ENCODE data around the gene CCDC197.

CCDC197 gene

GRCh38 chr14:94027566-94028449, 30.7 kb downstream of the CCDC197 start:
- Histone ChIP-seq H3K4me1 (ENCODE audit: control insufficient read depth, insufficient read depth, low read length) (no peaks in the 10 kb centered on the region), H3K9me3 (ENCODE audit: control insufficient read depth, insufficient read depth, low read depth, low read length) (no peaks in the 10 kb centered on the region), H3K27ac (ENCODE audit: extremely low read depth, low read depth, low read length) (no peak overlapping the region), H3K4me3 (ENCODE audit: low read depth, low read length) (no peak overlapping the region), H3K36me3 (ENCODE audit: control insufficient read depth in 2 of 2, insufficient read depth in 1 of 2, low read length in 2 of 2) (no peaks in the 10 kb centered on the region)
- CTCF ChIA-PET, result interaction anchor here (0.6 to 1.9 kb wide), 4 partner anchors 9 to 281 kb away, joined by 3 to 9 read pairs (median 3); no protein-coding TSS in a partner anchor
- TF ChIP-seq BCL6B (tag by site-specific recombination; IDR thresholded peaks at IDR 0.05) (no peak), OVOL3 (tag by site-specific recombination; IDR thresholded peaks at IDR 0.05) (no peak), ZNF701 (tag by site-specific recombination; IDR thresholded peaks at IDR 0.05) (no peak), GLIS2 (tag by site-specific recombination; IDR thresholded peaks at IDR 0.05) (no peak), HIC1 (tag by site-specific recombination; IDR thresholded peaks at IDR 0.05) (0 out of 2 replicates have a peak, but pooled peaks have one; percentile 42), ZNF174 (tag by site-specific recombination; IDR thresholded peaks at IDR 0.05) (no peak), ZNF37A (tag by site-specific recombination; IDR thresholded peaks at IDR 0.05) (no peak), ZNF202 (tag by site-specific recombination; IDR thresholded peaks at IDR 0.05; ENCODE audit: borderline replicate concordance) (no peak)
- POLR2A ChIA-PET, result interaction anchor here (0.5 kb wide), 1 partner anchor 543 kb away, joined by 3 read pairs; no protein-coding TSS in a partner anchor

- Histone ChIP-seq H3K4me1 (ENCODE audit: control insufficient read depth, insufficient read depth, low read length) (no peaks in the 10 kb centered on the region), H3K9me3 (ENCODE audit: control insufficient read depth, insufficient read depth, low read depth, low read length) (no peaks in the 10 kb centered on the region), H3K27ac (ENCODE audit: extremely low read depth, low read depth, low read length) (no peak overlapping the region), H3K4me3 (ENCODE audit: low read depth, low read length) (no peak overlapping the region), H3K36me3 (ENCODE audit: control insufficient read depth in 2 of 2, insufficient read depth in 1 of 2, low read length in 2 of 2) (no peaks in the 10 kb centered on the region)
- CTCF ChIA-PET, result interaction anchor here (1.3 to 1.9 kb wide), 2 partner anchors 9 to 114 kb away, joined by 3 to 9 read pairs; no protein-coding TSS in a partner anchor
- TF ChIP-seq ZNF561 (tag by site-specific recombination; IDR thresholded peaks at IDR 0.05; ENCODE audit: borderline replicate concordance) (no peak), PBX3 (CRISPR knock-in tag; IDR thresholded peaks at IDR 0.05) (no peak), ZNF473 (tag by site-specific recombination; IDR thresholded peaks at IDR 0.05) (no peak), ZIC2 (tag by site-specific recombination; IDR thresholded peaks at IDR 0.05) (peak; percentile 62), ZNF112 (tag by site-specific recombination; IDR thresholded peaks at IDR 0.05) (no peak), ZNF146 (tag by site-specific recombination; IDR thresholded peaks at IDR 0.05) (no peak)
- POLR2A ChIA-PET, result no interaction called here
Observed at GRCh38 chr14:94028450-94028826, 31.3 kb downstream of the CCDC197 start.

- POLR2A ChIA-PET, result no interaction called here
- CTCF ChIA-PET, result interaction anchor here (0.9 to 1.9 kb wide), 4 partner anchors 8 to 113 kb away, joined by 3 to 9 read pairs (median 4); no protein-coding TSS in a partner anchor
- no peaks in the 10 kb centered on the region for H3K9me3 ChIP-seq (ENCODE audit: control insufficient read depth, insufficient read depth, low read depth, low read length)
- H3K4me3 ChIP-seq (ENCODE audit: low read depth, low read length), result no peak overlapping the region
- peaks cover 0 to 3% of the 10 kb centered on the region in 2 experiments; a peak in 1 of 3 replicates for H3K36me3 ChIP-seq (ENCODE audit: control insufficient read depth in 2 of 2, insufficient read depth in 1 of 2, low read length in 2 of 2)
- no peak overlapping the region for H3K27ac ChIP-seq (ENCODE audit: extremely low read depth, low read depth, low read length)
- no peaks in the 10 kb centered on the region for H3K4me1 ChIP-seq (ENCODE audit: control insufficient read depth, insufficient read depth, low read length)
- no peak for TF ChIP-seq GLI2 (tag by site-specific recombination; IDR thresholded peaks at IDR 0.05; ENCODE audit: borderline replicate concordance, low read depth)
- TF ChIP-seq ZBTB17 (tag by site-specific recombination; IDR thresholded peaks at IDR 0.05), result no peak
- no peak for TF ChIP-seq ZNF645 (tag by site-specific recombination; IDR thresholded peaks at IDR 0.05)
- no peak for TF ChIP-seq ZNF610 (tag by site-specific recombination; IDR thresholded peaks at IDR 0.05; ENCODE audit: borderline replicate concordance)
- TF ChIP-seq BCL11A (tag by site-specific recombination; IDR thresholded peaks at IDR 0.05; ENCODE audit: low read depth), result no peak
- no peak for TF ChIP-seq ZNF501 (tag by site-specific recombination; IDR thresholded peaks at IDR 0.05)
- no peak for TF ChIP-seq ZNF621 (tag by site-specific recombination; IDR thresholded peaks at IDR 0.05)
- no peak for TF ChIP-seq ZSCAN5A (tag by site-specific recombination; IDR thresholded peaks at IDR 0.05)
- no peak for TF ChIP-seq ZNF423 (tag by site-specific recombination; IDR thresholded peaks at IDR 0.05)
- TF ChIP-seq KLF10 (tag by site-specific recombination; IDR thresholded peaks at IDR 0.05), result no peak
- TF ChIP-seq ZNF239 (tag by site-specific recombination; IDR thresholded peaks at IDR 0.05), result no peak
Observed at GRCh38 chr14:94029265-94029664, 32.2 kb downstream of the CCDC197 start.
